BJ (cell line): Measurements from ENCODE around the gene STARD9. TPM values are rescaled to one million over a fixed set of nuclear protein-coding genes. Genes with fewer than 3 reads are reported as not detected.

ENCODE experiments used
- CTCF ChIA-PET: fragments of 350-600 bp; formaldehyde crosslinking; extraction: SDS; loops from one replicate; lab custom pipeline; 2021; ENCODE audit warnings: antibody characterized with exemption, inconsistent platforms; lab: Yijun Ruan, JAX
- POLR2A ChIA-PET: fragments of 300-600 bp; sonication (Branson Sonifier 250); formaldehyde crosslinking; extraction: SDS; loops from one replicate; lab custom pipeline; 2021; ENCODE audit warnings: antibody characterized with exemption; lab: Charles Lee
- DNase-seq: peaks from one replicate; pipeline ENCODE4 v3.0.0-alpha.2; 2011; ENCODE audit warnings: low read depth
- H3K27me3 ChIP-seq: 2 replicates; pipeline ENCODE4 v1.6.0; 2011; ENCODE audit warnings: low read length; ENCODE audit not compliant: control insufficient read depth, insufficient read depth
- H3K36me3 ChIP-seq: 2 replicates; pipeline ENCODE4 v1.5.1; 2011; ENCODE audit warnings: low read length; ENCODE audit not compliant: control insufficient read depth, insufficient read depth
- H3K4me3 ChIP-seq: 2 replicates; pipeline ENCODE4 v1.5.1; 2011; ENCODE audit warnings: low read depth, mild to moderate bottlenecking, control low read depth, low read length
- polyA plus RNA-seq: library from polyadenylated mRNA; depleted of rRNA; stranded (reverse); fragments of >200 nt; gene quantifications from 2 replicates; pipeline ENCODE4 v1.2.3, GENCODE V29; 2011
- TF ChIP-seq, protein P1 (sequence below): IDR thresholded peaks from 2 replicates; pipeline ENCODE4 v1.5.1; 2011; ENCODE audit warnings: low read depth, mild to moderate bottlenecking, control low read depth, inconsistent platforms, low read length, moderate library complexity; ENCODE audit not compliant: insufficient read depth

Gene STARD9
- polyA plus RNA-seq, 1 experiment = 2.3 TPM

DNA sequence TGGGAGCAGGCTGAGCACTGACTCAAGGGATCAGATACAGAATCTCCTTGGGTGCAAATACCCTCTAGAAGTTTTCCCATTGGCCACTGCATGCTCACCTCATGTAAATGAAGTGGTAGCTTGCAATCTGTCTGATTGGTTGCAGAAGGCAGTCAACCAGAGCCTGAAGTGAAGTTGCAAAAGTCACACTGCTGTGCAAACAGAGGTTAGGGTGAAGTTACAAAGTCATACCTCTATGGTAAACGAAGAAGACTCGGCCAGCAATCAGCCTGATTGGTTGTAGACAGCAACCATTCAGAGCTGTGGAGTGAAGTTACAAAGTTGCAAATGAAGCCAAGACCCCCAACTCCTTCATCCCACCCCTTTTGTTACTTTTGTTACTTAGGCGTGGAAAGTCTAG is 27.1 kb downstream of the STARD9 start:
- ChIA-PET POLR2A (no interaction called here), CTCF (interaction anchor here (1.4 kb wide), 1 partner anchor 21 kb away, joined by 6 read pairs; no protein-coding TSS in a partner anchor)
- no peak for DNase-seq
- no peak overlapping the region for H3K4me3 ChIP-seq
- H3K36me3 ChIP-seq = no peaks in the 10 kb centered on the region
- TF ChIP-seq, protein P1, sequence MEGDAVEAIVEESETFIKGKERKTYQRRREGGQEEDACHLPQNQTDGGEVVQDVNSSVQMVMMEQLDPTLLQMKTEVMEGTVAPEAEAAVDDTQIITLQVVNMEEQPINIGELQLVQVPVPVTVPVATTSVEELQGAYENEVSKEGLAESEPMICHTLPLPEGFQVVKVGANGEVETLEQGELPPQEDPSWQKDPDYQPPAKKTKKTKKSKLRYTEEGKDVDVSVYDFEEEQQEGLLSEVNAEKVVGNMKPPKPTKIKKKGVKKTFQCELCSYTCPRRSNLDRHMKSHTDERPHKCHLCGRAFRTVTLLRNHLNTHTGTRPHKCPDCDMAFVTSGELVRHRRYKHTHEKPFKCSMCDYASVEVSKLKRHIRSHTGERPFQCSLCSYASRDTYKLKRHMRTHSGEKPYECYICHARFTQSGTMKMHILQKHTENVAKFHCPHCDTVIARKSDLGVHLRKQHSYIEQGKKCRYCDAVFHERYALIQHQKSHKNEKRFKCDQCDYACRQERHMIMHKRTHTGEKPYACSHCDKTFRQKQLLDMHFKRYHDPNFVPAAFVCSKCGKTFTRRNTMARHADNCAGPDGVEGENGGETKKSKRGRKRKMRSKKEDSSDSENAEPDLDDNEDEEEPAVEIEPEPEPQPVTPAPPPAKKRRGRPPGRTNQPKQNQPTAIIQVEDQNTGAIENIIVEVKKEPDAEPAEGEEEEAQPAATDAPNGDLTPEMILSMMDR = no peak
- no peaks in the 10 kb centered on the region for H3K27me3 ChIP-seq

DNA sequence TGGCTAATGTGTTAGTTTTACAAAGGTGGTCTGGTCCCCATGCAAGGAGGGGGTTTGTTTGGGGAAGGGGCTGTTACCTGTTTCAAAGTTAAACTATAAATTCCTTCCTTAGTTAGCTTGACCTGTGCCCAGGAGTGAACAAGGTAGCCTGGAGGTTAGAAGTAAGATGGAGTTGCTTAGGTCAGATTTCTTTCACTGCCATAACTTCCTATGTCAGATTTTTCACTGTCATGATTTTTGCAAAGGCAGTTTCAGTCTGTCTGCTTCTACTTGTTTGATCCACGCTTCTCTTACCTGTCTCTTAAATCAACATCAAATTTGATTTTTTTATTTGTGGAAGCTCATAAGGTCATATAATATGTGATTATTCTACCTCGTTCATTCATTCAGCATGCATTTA is 28.6 kb downstream of the STARD9 start:
- POLR2A ChIA-PET = no interaction called here
- Histone ChIP-seq H3K27me3 (no peaks in the 10 kb centered on the region), H3K4me3 (no peak overlapping the region), H3K36me3 (no peaks in the 10 kb centered on the region)
- CTCF ChIA-PET = interaction anchor here (1.0 to 1.4 kb wide), 2 partner anchors 16 to 22 kb away, joined by 3 to 6 read pairs; no protein-coding TSS in a partner anchor
- TF ChIP-seq, protein P1 = no peak
- no peak for DNase-seq

DNA sequence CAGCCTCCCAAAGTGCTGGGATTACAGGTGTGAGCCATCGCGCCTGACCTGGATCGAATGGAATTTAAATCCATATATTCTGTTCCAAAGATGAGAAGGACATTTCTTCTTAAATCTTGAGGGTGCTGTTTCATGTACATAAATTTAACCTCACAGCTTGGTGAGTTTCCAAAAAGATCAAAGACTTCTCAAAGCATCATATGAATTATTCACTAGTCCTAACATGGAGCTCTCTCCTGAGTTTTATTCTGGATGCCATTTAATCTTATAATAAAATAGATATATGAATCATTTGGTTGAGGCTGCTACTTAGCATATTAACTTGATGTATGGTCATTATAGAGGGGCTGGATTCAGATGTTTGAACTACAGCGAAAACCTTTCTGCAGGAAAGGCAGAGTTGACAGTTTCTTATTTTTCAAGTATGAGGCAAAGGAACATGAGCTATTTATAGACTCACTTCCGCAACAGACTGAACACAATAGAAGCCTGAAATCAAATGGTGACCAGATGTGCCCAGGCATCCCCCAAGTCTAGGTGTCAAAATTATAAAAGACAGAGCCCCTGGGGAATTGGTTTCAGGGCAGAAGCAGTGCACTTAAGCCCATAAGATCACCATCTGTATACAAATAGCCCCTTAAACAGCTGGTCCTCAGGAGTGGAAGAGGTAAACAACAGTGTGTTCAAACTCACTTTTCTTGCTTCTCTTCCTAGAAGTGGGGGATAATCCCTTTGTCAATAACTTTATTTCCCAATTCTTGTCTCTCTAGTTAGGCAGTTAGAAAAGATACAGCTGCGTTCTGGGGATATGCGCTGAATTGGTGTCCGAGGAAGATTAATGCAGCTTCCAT is 29.7 kb downstream of the STARD9 start:
- Histone ChIP-seq H3K36me3 (no peaks in the 10 kb centered on the region), H3K4me3 (no peak overlapping the region), H3K27me3 (no peaks in the 10 kb centered on the region)
- ChIA-PET CTCF (interaction anchor here (1.0 to 3.0 kb wide), 6 partner anchors 9 to 23 kb away, joined by 3 to 15 read pairs (median 4); no protein-coding TSS in a partner anchor), POLR2A (no interaction called here)
- TF ChIP-seq, protein P1 = no peak
- DNase-seq = peak; percentile 10

DNA sequence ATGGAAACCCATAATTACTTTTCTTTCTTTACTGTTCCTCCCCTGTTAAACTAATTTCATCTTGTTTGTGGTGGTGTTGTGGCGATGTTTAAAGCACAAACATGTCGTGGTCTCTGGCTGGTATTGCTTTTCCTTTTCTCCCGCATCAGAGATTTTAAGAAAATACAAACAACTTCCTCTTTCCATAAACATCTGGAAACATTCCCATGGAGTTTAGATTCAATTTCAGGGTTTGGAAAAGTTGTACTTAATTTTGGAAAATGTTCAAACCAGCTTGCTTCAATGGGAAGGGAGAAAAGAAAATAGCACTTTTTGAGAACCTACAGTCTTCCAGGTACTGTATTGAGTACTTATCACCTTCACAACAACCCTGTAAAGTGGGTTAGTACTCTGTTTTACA is 30.4 kb downstream of the STARD9 start:
- ChIA-PET CTCF (interaction anchor here (1.0 to 3.0 kb wide), 5 partner anchors 9 to 23 kb away, joined by 3 to 15 read pairs (median 4); no protein-coding TSS in a partner anchor), POLR2A (no interaction called here)
- Histone ChIP-seq H3K4me3 (no peak overlapping the region), H3K27me3 (no peaks in the 10 kb centered on the region), H3K36me3 (no peaks in the 10 kb centered on the region)
- TF ChIP-seq, protein P1 = no peak
- DNase-seq = no peak

DNA sequence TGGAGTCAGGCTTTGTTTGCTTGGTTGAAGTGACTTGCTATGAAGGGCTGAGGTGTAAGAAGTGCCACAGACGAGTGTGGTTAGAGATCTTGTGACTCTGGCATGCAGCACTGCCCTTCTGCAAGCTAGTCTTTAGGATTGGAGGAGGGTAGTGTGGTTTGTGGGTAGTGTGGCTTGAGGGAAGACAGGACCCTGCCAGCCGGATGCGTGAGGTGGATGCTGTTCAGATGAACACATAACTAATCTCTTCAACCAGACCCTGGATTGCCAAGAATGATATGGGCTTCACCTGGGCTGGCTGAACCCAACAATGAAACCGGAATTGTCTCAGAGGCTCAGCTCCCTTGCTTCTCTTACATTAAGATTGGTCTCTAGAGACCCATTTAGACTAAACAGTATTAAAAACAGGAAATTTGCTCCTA is 32.7 kb downstream of the STARD9 start:
- Histone ChIP-seq H3K4me3 (no peak overlapping the region), H3K27me3 (no peaks in the 10 kb centered on the region), H3K36me3 (no peaks in the 10 kb centered on the region)
- POLR2A ChIA-PET = no interaction called here
- DNase-seq = no peak
- CTCF ChIA-PET = interaction anchor here (1.6 kb wide), 1 partner anchor 12 kb away, joined by 4 read pairs; no protein-coding TSS in a partner anchor
- TF ChIP-seq, protein P1 = no peak
